IPS-20b (cell line): ENCODE data around the gene RBSN.

ENCODE experiments used
- H3K27ac ChIP-seq: one replicate; pipeline ENCODE4 v1.5.1; 2013; ENCODE audit warnings: low read length
- H3K27me3 ChIP-seq: 2 replicates; pipeline ENCODE4 v1.6.1; 2013; ENCODE audit warnings: mild to moderate bottlenecking, low read length, inconsistent platforms; ENCODE audit not compliant: insufficient read depth
- H3K36me3 ChIP-seq: 2 replicates; pipeline ENCODE4 v1.6.1; 2013; ENCODE audit warnings: low read depth, mild to moderate bottlenecking, inconsistent platforms, low read length, moderate library complexity; ENCODE audit not compliant: insufficient read depth
- H3K4me1 ChIP-seq: 2 replicates; pipeline ENCODE4 v1.6.1; 2013; ENCODE audit warnings: mild to moderate bottlenecking, control low read depth, inconsistent platforms, low read length, moderate library complexity; ENCODE audit not compliant: insufficient read depth
- H3K4me3 ChIP-seq: 2 replicates; pipeline ENCODE4 v1.5.1; 2013; ENCODE audit warnings: mild to moderate bottlenecking, low read length, inconsistent platforms
- H3K9ac ChIP-seq: 2 replicates; pipeline ENCODE4 v1.6.1; 2013; ENCODE audit warnings: low read depth, mild to moderate bottlenecking, inconsistent platforms, low read length, moderate library complexity
- H3K9me3 ChIP-seq: 2 replicates; pipeline ENCODE4 v1.6.1; 2013; ENCODE audit warnings: mild to moderate bottlenecking, low read depth, low read length, inconsistent platforms; ENCODE audit not compliant: insufficient read depth

The RBSN gene

DNA sequence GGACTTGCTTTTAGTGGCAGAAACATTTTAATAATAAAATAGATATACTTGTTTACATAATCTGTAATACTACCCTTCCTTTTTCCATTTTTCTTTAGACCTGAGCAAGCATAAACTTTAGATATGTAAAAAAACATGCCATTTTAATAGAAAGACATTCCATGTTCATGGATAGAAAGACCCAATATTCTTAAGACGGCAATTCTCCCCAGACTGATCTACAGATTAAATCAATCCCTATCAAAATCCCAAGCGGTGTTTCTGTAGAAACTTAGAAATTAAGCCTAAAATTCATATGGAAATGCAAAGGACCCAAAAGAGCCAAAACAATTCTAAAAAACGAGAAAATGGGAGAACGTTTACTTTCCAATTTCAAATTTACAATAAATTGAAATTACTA, 45.4 kb downstream of the RBSN start:
- H3K4me3 ChIP-seq, result no peak overlapping the region
- H3K27ac ChIP-seq, result no peak overlapping the region
- H3K9ac ChIP-seq, result no peak overlapping the region
- peaks cover 67% of the 10 kb centered on the region for H3K36me3 ChIP-seq
- H3K9me3 ChIP-seq, result no peaks in the 10 kb centered on the region
- 0 out of 2 replicates have a peak, but pooled peaks cover 3% of the 10 kb centered on the region for H3K4me1 ChIP-seq
- H3K27me3 ChIP-seq, result no peaks in the 10 kb centered on the region

- Histone ChIP-seq H3K27me3 (no peaks in the 10 kb centered on the region), H3K4me1 (0 out of 2 replicates have a peak, but pooled peaks cover 3% of the 10 kb centered on the region), H3K9me3 (no peaks in the 10 kb centered on the region), H3K9ac (no peak overlapping the region), H3K36me3 (peaks cover 69% of the 10 kb centered on the region), H3K4me3 (no peak overlapping the region), H3K27ac (no peak overlapping the region)
Measured at GRCh38 chr3:15052335-15053242, 46.4 kb downstream of the RBSN start.

DNA sequence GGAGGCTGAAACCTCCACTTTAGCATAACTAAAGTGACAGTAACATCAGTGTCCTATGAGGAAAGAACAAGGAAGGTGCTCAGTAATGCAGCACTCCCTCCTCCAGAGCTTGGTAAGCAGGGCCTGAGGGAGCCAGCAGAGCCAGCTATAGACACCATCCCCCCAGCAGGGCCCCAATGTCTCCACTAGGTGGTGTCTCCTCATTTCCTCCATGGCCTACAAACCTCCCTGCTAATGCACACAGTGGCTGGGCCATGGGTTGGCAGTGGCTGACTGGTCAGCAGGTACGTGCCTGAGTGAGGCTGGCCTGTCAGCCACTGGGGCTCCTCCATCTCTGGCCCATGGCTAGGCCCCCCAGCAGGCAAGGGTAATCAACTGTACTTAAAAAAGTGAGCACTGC, 47.4 kb downstream of the RBSN start:
- Histone ChIP-seq H3K4me3 (no peak overlapping the region), H3K27me3 (no peaks in the 10 kb centered on the region), H3K4me1 (0 out of 2 replicates have a peak, but pooled peaks cover 3% of the 10 kb centered on the region), H3K9ac (no peak overlapping the region), H3K9me3 (no peaks in the 10 kb centered on the region), H3K27ac (no peak overlapping the region), H3K36me3 (peaks cover 69% of the 10 kb centered on the region)

- 0 out of 2 replicates have a peak, but pooled peaks cover 3% of the 10 kb centered on the region for H3K4me1 ChIP-seq
- no peaks in the 10 kb centered on the region for H3K27me3 ChIP-seq
- no peaks in the 10 kb centered on the region for H3K9me3 ChIP-seq
- no peak overlapping the region for H3K9ac ChIP-seq
- no peak overlapping the region for H3K4me3 ChIP-seq
- peaks cover 76% of the 10 kb centered on the region for H3K36me3 ChIP-seq
- H3K27ac ChIP-seq, result no peak overlapping the region
Measured at GRCh38 chr3:15050405-15051092, 48.4 kb downstream of the RBSN start.

DNA sequence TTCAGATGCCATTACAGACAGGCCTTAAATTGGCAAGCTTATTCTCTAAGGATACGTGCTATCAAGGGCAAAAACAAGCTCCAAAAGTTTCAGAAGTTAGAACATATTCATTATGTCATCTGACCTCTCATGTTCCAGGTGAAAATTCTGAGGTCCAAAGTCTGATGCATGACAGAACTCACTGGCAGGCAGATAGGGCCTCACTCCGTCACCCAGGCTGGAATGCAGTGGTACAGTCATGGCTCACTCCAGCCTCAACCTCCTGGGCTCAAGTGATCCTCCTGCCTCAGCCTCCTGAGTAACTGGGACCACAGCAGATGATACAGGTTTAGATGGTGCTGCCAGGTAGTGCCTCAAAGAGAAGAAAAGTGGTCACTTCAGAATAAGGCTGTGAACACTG, 49.4 kb downstream of the RBSN start:
- H3K9me3 ChIP-seq, result no peaks in the 10 kb centered on the region
- no peak overlapping the region for H3K4me3 ChIP-seq
- no peak overlapping the region for H3K9ac ChIP-seq
- 0 out of 2 replicates have a peak, but pooled peaks cover 3% of the 10 kb centered on the region for H3K4me1 ChIP-seq
- H3K27ac ChIP-seq, result no peak overlapping the region
- H3K27me3 ChIP-seq, result no peaks in the 10 kb centered on the region
- peaks cover 85% of the 10 kb centered on the region for H3K36me3 ChIP-seq

DNA sequence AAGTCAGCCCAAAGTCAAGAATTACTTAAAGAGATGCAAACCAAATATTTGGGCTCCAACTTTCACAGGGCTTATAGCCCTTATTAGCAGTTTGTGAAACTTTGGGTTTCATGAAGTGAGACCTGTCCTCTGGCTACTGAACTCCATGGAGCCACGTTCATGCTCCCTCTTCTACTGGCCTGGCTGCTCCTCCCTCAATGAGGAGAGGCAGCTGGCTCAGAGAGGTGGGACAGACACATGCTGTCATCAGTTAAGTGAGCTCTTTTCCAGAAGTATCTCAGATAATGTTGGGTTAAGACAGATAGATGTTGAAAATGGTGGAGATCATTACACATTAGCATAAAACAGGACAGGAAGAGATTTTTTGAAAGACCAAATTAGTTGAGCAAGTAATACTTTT, 53.3 kb downstream of the RBSN start:
- Histone ChIP-seq H3K27ac (no peak overlapping the region), H3K36me3 (peaks cover 100% of the 10 kb centered on the region), H3K9ac (no peak overlapping the region)

GRCh38 chr3:15044326-15044725, 54.6 kb downstream of the RBSN start:
- Histone ChIP-seq H3K36me3 (peaks cover 99% of the 10 kb centered on the region), H3K9ac (no peak overlapping the region), H3K4me3 (no peak overlapping the region), H3K4me1 (no peaks in the 10 kb centered on the region), H3K9me3 (no peaks in the 10 kb centered on the region), H3K27ac (no peak overlapping the region), H3K27me3 (no peaks in the 10 kb centered on the region)

More for the DNA sequence above, 53.3 kb downstream of the RBSN start:
- Histone ChIP-seq H3K9me3 (no peaks in the 10 kb centered on the region), H3K4me3 (no peak overlapping the region), H3K4me1 (no peaks in the 10 kb centered on the region), H3K27me3 (no peaks in the 10 kb centered on the region)

DNA sequence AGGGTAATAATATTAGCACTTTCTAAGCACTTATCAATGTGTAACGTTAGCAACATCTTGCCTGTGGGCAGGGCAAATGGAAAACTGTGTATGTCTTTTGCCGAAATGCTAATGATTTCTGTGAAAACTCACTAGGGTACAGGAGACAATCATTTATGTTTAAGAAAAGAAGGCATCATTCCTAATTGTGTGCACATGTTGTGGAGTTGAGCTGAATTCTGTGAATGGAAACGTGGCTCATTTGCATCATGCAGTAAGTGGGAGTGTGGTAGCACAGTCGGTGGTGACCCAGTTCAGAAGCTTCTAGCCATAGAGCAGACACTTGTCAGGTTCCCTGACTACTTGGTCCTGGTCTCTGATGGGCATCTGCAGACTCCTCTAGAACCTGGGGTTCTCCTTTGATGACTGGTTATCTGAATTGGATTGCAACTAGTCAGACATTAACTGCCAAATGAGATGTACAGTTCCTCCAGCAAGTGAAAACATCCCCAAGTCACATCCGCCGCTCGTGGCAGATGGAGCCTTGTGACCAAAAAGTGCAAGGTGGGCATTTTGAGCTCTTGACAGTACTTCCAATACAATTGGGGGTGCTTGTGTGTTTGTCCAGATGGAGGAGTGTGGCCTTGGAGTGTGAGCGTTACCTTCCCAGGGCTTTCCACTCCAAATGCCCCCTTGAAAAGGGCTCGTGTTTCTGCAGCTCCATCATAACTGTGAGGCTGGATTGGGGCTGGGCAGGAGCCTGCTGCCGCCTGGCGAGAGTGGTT, 55.4 kb downstream of the RBSN start:
- no peak overlapping the region for H3K9ac ChIP-seq
- H3K4me1 ChIP-seq, result no peaks in the 10 kb centered on the region
- no peaks in the 10 kb centered on the region for H3K27me3 ChIP-seq
- no peak overlapping the region for H3K4me3 ChIP-seq
- no peak overlapping the region for H3K27ac ChIP-seq
- H3K9me3 ChIP-seq, result no peaks in the 10 kb centered on the region
- peaks cover 99% of the 10 kb centered on the region for H3K36me3 ChIP-seq

GRCh38 chr3:15042936-15043335, 56.0 kb downstream of the RBSN start:
- Histone ChIP-seq H3K9me3 (no peaks in the 10 kb centered on the region), H3K4me1 (no peaks in the 10 kb centered on the region), H3K9ac (no peak overlapping the region), H3K27ac (no peak overlapping the region), H3K36me3 (peaks cover 99% of the 10 kb centered on the region), H3K27me3 (no peaks in the 10 kb centered on the region), H3K4me3 (no peak overlapping the region)

- Histone ChIP-seq H3K4me1 (no peaks in the 10 kb centered on the region), H3K27ac (no peak overlapping the region), H3K9ac (no peak overlapping the region), H3K36me3 (peaks cover 99% of the 10 kb centered on the region), H3K9me3 (no peaks in the 10 kb centered on the region), H3K27me3 (no peaks in the 10 kb centered on the region), H3K4me3 (no peak overlapping the region)
Measured at GRCh38 chr3:15041950-15042349, 57.0 kb downstream of the RBSN start.

GRCh38 chr3:15040844-15041243, 58.1 kb downstream of the RBSN start:
- H3K4me3 ChIP-seq, result no peak overlapping the region
- no peaks in the 10 kb centered on the region for H3K9me3 ChIP-seq
- H3K36me3 ChIP-seq, result peaks cover 99% of the 10 kb centered on the region
- no peaks in the 10 kb centered on the region for H3K27me3 ChIP-seq
- no peak overlapping the region for H3K27ac ChIP-seq
- H3K4me1 ChIP-seq, result no peaks in the 10 kb centered on the region
- no peak overlapping the region for H3K9ac ChIP-seq
